Sciatic nerve (tissue), 2 donors: Measurements from ENCODE around the gene MAGEH1. TPM values are rescaled to one million over a fixed set of nuclear protein-coding genes. Genes with fewer than 3 reads are reported as not detected.

Experiments used
- ATAC-seq: fragments of 200-7000 bp; cut with Tn5 transposase; one replicate; pipeline ENCODE4 v1.9.1; 2020; ENCODE audit warnings: mild to moderate bottlenecking, moderate library complexity
- DNase-seq: peaks from one replicate; pipeline ENCODE4 v3.0.0-alpha.2; 2020; ENCODE audit warnings: low spot score
- intact Hi-C: fragments of 100-400 bp; cut with DNase I; formaldehyde crosslinking; loops from one replicate; pipeline ENCODE4 v1.14.2; 2022
- microRNA-seq: library from miRNA; unstranded; fragments of <30 nt; microRNA quantifications from one replicate; pipeline ENCODE4 v1.2.0, GENCODE V29; 2020
- total RNA-seq: library from RNA; stranded (reverse); fragmentation: NEBNext Ultra II Directional; extraction: Animal tissue kit (Norgen Biotek cat#: 25700); gene quantifications from one replicate; pipeline ENCODE4 v1.2.1, GENCODE V29; 2021
- donor health status: DM: no; HTN: no; CAD: no.
- donor health status: DM: no; HTN: no; CAD: no.

Gene MAGEH1
- total RNA-seq, 1 donor from 2014 or later: 37.0 TPM

- intact Hi-C loops: no loop called here
- DNase-seq: peak; percentile 86
- ATAC-seq: peak; percentile 92
Measured at GRCh38 chrX:55488593-55489313, 36.8 kb downstream of the MAGEH1 start.

GRCh38 chrX:55489314-55490009, 37.5 kb downstream of the MAGEH1 start, which contains the start of gene USP51:
TSS of gene USP51 (minus strand) at chrX:55489848. CDS start at chrX:55488939, 909 bp downstream.
- intact Hi-C loops: no loop called here
- ATAC-seq (peak; percentile 91), DNase-seq (peak; percentile 76)

DNA sequence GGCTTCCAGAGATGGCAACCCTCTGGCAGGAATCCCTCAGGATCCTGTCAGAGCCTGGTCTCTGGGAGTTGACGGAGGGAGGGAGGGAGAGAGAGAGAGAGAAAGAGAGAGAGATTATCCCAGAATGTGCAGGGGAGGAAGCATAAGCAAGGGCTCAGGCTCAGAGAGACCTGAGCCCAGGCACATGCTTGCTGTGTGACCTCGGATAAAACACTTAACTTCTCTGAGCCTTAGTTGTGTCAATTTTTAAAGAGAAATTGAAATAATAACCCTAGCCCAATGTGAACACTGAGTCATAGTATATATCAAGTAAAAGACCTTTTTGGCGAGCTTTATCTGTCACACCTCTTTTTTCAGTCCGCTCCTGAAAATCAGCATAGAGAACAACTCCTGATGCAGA, 38.2 kb downstream of the MAGEH1 start:
- intact Hi-C loops: no loop called here
- DNase-seq (no peak), ATAC-seq (no peak)

DNA sequence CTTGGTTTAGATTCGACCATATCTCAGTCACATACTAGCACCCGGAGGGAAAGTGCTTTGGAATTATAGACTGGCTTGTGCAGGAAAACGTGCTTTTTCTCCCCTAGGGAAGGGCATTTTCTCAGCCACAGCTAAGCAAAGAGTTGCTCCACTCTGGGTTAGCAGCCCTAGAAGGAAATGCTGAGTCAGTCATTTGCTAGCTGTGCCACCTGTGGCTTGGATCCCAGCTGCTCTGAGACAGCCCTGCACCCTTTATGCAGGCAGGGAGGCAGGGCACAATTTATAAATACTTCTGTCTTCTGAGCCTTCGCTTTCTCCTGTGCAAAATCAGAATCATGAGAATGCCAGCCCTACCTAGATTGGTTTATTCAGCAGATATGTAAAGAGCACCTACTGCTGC, 39.0 kb downstream of the MAGEH1 start:
- intact Hi-C loops: no loop called here
- ATAC-seq: no peak

More for the DNA sequence above, 39.0 kb downstream of the MAGEH1 start:
- DNase-seq: no peak

Small RNA genes within 50 kb of the gene (microRNA-seq; reads per million reads assigned to microRNA genes)
- gene MIR4536-1 (not detected), gene MIR4536-2 (not detected)

Other genes starting within 250 kb of the MAGEH1 start
- gene PAGE5, start 231.8 kb upstream of the MAGEH1 start, total RNA-seq: not detected
- not detected for gene PAGE3, start 187.2 kb upstream of the MAGEH1 start, total RNA-seq
- 3.6 TPM for gene USP51, start 37.7 kb downstream of the MAGEH1 start, total RNA-seq
- gene FOXR2, start 171.3 kb downstream of the MAGEH1 start, total RNA-seq: not detected